Caco-2 (cell line): ENCODE data around the gene ANTXRL. TPM values are rescaled to one million over a fixed set of nuclear protein-coding genes. Genes with fewer than 3 reads are reported as not detected.
"Not testable (repeated sequence)": the region's sequence is repeated elsewhere in the genome, so short reads cannot be mapped to it uniquely, and the experiment has no call there.

Source experiments
- BruUV-seq: library from RNA; stranded (reverse); fragments of 400-500 nt; replicated peaks from 2 replicates; lab custom pipeline; 2021; lab: Mats Ljungman, UMichigan
- CTCF ChIA-PET: fragments of 300-600 bp; sonication (Branson Sonifier 250); formaldehyde crosslinking; loops from one replicate; lab custom pipeline; 2022; ENCODE audit warnings: antibody characterized with exemption; lab: Charles Lee
- POLR2A ChIA-PET: fragments of 300-600 bp; sonication (Branson Sonifier 250); formaldehyde crosslinking; loops from one replicate; lab custom pipeline; 2022; ENCODE audit warnings: antibody characterized with exemption; lab: Charles Lee
- DNase-seq, 2 experiments: peaks; one replicate each; pipeline versions ENCODE4 v3.0.0 to v3.0.0-alpha.2; 2020 to 2022
- H3K27me3 ChIP-seq: replicated peaks from 2 replicates; pipeline ENCODE4 v1.6.0; 2011; ENCODE audit warnings: low read length; ENCODE audit not compliant: control insufficient read depth, insufficient read depth
- H3K36me3 ChIP-seq: 2 replicates; pipeline ENCODE4 v1.5.1; 2011; ENCODE audit warnings: low read length; ENCODE audit not compliant: control insufficient read depth, insufficient read depth
- H3K4me1 ChIP-seq: fragments of 250-450 bp; sonication (Bioruptor Pico); 2 replicates; pipeline ENCODE4 v1.5.1; 2020; ENCODE audit warnings: mild to moderate bottlenecking
- H3K4me3 ChIP-seq: 2 replicates; pipeline ENCODE4 v1.5.1; 2011; ENCODE audit warnings: low read depth, mild to moderate bottlenecking, control low read depth, low read length
- H3K9me3 ChIP-seq: fragments of 250-450 bp; sonication (Bioruptor Pico); 2 replicates; pipeline ENCODE4 v1.5.1; 2020; ENCODE audit warnings: mild to moderate bottlenecking, moderate library complexity
- H3K27ac Mint-ChIP-seq: one replicate; pipeline ENCODE4 v1.8.0; 2022; ENCODE audit warnings: mixed read lengths; ENCODE audit not compliant: unreplicated experiment
- H3K27me3 Mint-ChIP-seq: one replicate; pipeline ENCODE4 v1.8.0; 2022; ENCODE audit warnings: mixed read lengths; ENCODE audit not compliant: insufficient read depth, unreplicated experiment
- H3K36me3 Mint-ChIP-seq: one replicate; pipeline ENCODE4 v1.8.0; 2022; ENCODE audit warnings: mild to moderate bottlenecking, mixed read lengths; ENCODE audit not compliant: insufficient read depth, unreplicated experiment
- H3K4me1 Mint-ChIP-seq: one replicate; pipeline ENCODE4 v1.8.0; 2022; ENCODE audit warnings: low read depth, mixed read lengths; ENCODE audit not compliant: unreplicated experiment
- H3K4me3 Mint-ChIP-seq: one replicate; pipeline ENCODE4 v1.8.0; 2022; ENCODE audit warnings: mild to moderate bottlenecking, moderate library complexity, mixed read lengths; ENCODE audit not compliant: unreplicated experiment
- H3K9me3 Mint-ChIP-seq: one replicate; pipeline ENCODE4 v1.8.0; 2022; ENCODE audit warnings: mixed read lengths; ENCODE audit not compliant: unreplicated experiment
- CTCF ChIP-seq, 2 experiments: fragments of 200-600 bp in 1 of 2; IDR thresholded peaks; 1 replicate in 1 of 2; 2 replicates in 1 of 2; pipeline versions ENCODE4 v1.5.1 to v1.8.0; 2011 to 2022; ENCODE audit warnings: antibody characterized with exemption in 1 of 2, control low read depth in 1 of 2, inconsistent platforms in 1 of 2, low read depth in 1 of 2, low read length in 1 of 2, mild to moderate bottlenecking in 1 of 2, moderate library complexity in 1 of 2; ENCODE audit not compliant: insufficient read depth in 1 of 2, severe bottlenecking in 1 of 2, unreplicated experiment in 1 of 2
- intact Hi-C: fragments of 100-400 bp; cut with micrococcal nuclease; formaldehyde crosslinking; loops from one replicate; pipeline ENCODE4 v1.10.0; 2022; ENCODE audit not compliant: unreplicated experiment
- total RNA-seq: library from RNA; stranded (reverse); gene quantifications from 2 replicates; pipeline ENCODE4 v1.2.3, GENCODE V29; 2022

Gene ANTXRL
- total RNA-seq, 1 experiment from 2014 or later: not detected

GRCh38 chr10:46266306-46266985 lies 20.4 kb upstream of the ANTXRL start:
- H3K4me1 Mint-ChIP-seq: no peaks in the 10 kb centered on the region
- no peaks in the 10 kb centered on the region for H3K27me3 Mint-ChIP-seq
- no peaks in the 10 kb centered on the region for H3K36me3 ChIP-seq
- no peak for TF ChIP-seq CTCF (IDR thresholded peaks at IDR 0.05; ENCODE audit: insufficient read depth in 1 of 2, low read depth in 1 of 2, low read length in 1 of 2, severe bottlenecking in 1 of 2, unreplicated experiment in 1 of 2)
- H3K4me3 Mint-ChIP-seq: no peak overlapping the region
- H3K4me1 ChIP-seq: no peaks in the 10 kb centered on the region
- ChIA-PET CTCF (no interaction called here), POLR2A (no interaction called here)
- intact Hi-C loops: no loop called here
- no peak for DNase-seq
- no peaks in the 10 kb centered on the region for H3K36me3 Mint-ChIP-seq
- H3K9me3 ChIP-seq: no peaks in the 10 kb centered on the region
- no peaks in the 10 kb centered on the region for H3K9me3 Mint-ChIP-seq
- H3K4me3 ChIP-seq: no peak overlapping the region
- BruUV-seq: no TSS peak
- no peak overlapping the region for H3K27ac Mint-ChIP-seq
- no peaks in the 10 kb centered on the region for H3K27me3 ChIP-seq

- Mint-ChIP-seq H3K4me1 (no peaks in the 10 kb centered on the region), H3K36me3 (no peaks in the 10 kb centered on the region), H3K4me3 (no peak overlapping the region), H3K9me3 (no peaks in the 10 kb centered on the region), H3K27ac (no peak overlapping the region), H3K27me3 (no peaks in the 10 kb centered on the region)
- ChIA-PET POLR2A (no interaction called here), CTCF (no interaction called here)
- intact Hi-C loops: no loop called here
- Histone ChIP-seq H3K27me3 (no peaks in the 10 kb centered on the region), H3K4me1 (no peaks in the 10 kb centered on the region), H3K36me3 (no peaks in the 10 kb centered on the region), H3K9me3 (no peaks in the 10 kb centered on the region), H3K4me3 (no peak overlapping the region)
- no TSS peak for BruUV-seq
- DNase-seq: no peak
- TF ChIP-seq CTCF (IDR thresholded peaks at IDR 0.05; ENCODE audit: insufficient read depth in 1 of 2, low read depth in 1 of 2, low read length in 1 of 2, severe bottlenecking in 1 of 2, unreplicated experiment in 1 of 2): no peak
Observed at GRCh38 chr10:46267132-46267985, 19.4 kb upstream of the ANTXRL start.

GRCh38 chr10:46268076-46268881 lies 18.5 kb upstream of the ANTXRL start:
- Histone ChIP-seq H3K36me3 (no peaks in the 10 kb centered on the region), H3K4me3 (no peak overlapping the region), H3K9me3 (no peaks in the 10 kb centered on the region), H3K27me3 (no peaks in the 10 kb centered on the region), H3K4me1 (no peaks in the 10 kb centered on the region)
- Mint-ChIP-seq H3K4me1 (no peaks in the 10 kb centered on the region), H3K27me3 (no peaks in the 10 kb centered on the region), H3K4me3 (no peak overlapping the region), H3K27ac (no peak overlapping the region), H3K36me3 (no peaks in the 10 kb centered on the region), H3K9me3 (no peaks in the 10 kb centered on the region)
- ChIA-PET POLR2A (no interaction called here), CTCF (no interaction called here)
- intact Hi-C loops: no loop called here
- BruUV-seq: no TSS peak
- DNase-seq: peak in 1 of 2 experiments; percentile 32
- no peak for TF ChIP-seq CTCF (IDR thresholded peaks at IDR 0.05; ENCODE audit: insufficient read depth in 1 of 2, low read depth in 1 of 2, low read length in 1 of 2, severe bottlenecking in 1 of 2, unreplicated experiment in 1 of 2)

- intact Hi-C loops, H3K9me3 ChIP-seq, H3K27me3 Mint-ChIP-seq, CTCF ChIA-PET, H3K36me3 Mint-ChIP-seq, DNase-seq, H3K36me3 ChIP-seq, H3K4me1 ChIP-seq, H3K4me3 ChIP-seq, POLR2A ChIA-PET, BruUV-seq, H3K4me1 Mint-ChIP-seq, H3K27ac Mint-ChIP-seq, H3K27me3 ChIP-seq, H3K9me3 Mint-ChIP-seq, H3K4me3 Mint-ChIP-seq: not testable (repeated sequence)
Observed at GRCh38 chr10:46269554-46270053, 17.2 kb upstream of the ANTXRL start.
